Central memory CD4-positive, alpha-beta T cell (primary cell): Measurements from ENCODE around the gene BEND7.
"Not testable (repeated sequence)": the region's sequence is repeated elsewhere in the genome, so short reads cannot be mapped to it uniquely, and the experiment has no call there.

Source experiments
- DNase-seq: peaks from one replicate; pipeline ENCODE4 v3.0.0; 2022

Gene BEND7

GRCh38 chr10:13416760-13417159 is 112.1 kb downstream of the BEND7 start:
- no peak for DNase-seq

- DNase-seq = no peak
Measured at GRCh38 chr10:13414855-13415254, 114.0 kb downstream of the BEND7 start.

GRCh38 chr10:13414137-13414536 is 114.7 kb downstream of the BEND7 start:
- DNase-seq = no peak

GRCh38 chr10:13412894-13413293 is 115.9 kb downstream of the BEND7 start:
- no peak for DNase-seq

- DNase-seq = no peak
Measured at GRCh38 chr10:13404791-13405190, 124.0 kb downstream of the BEND7 start.

GRCh38 chr10:13404305-13404759 is 124.5 kb downstream of the BEND7 start:
- DNase-seq = no peak

- DNase-seq = not testable (repeated sequence)
Measured at GRCh38 chr10:13403426-13403825, 125.4 kb downstream of the BEND7 start.

- DNase-seq = no peak
Measured at GRCh38 chr10:13402021-13402420, 126.8 kb downstream of the BEND7 start.

- DNase-seq = no peak
Measured at GRCh38 chr10:13401142-13401541, 127.7 kb downstream of the BEND7 start.

GRCh38 chr10:13400196-13400965 is 128.4 kb downstream of the BEND7 start:
- DNase-seq = no peak

GRCh38 chr10:13399752-13400151 is 129.1 kb downstream of the BEND7 start:
- DNase-seq = no peak

GRCh38 chr10:13399236-13399635 is 129.6 kb downstream of the BEND7 start:
- DNase-seq = no peak

GRCh38 chr10:13397052-13397451 is 131.8 kb downstream of the BEND7 start:
- no peak for DNase-seq

GRCh38 chr10:13396369-13396768 is 132.4 kb downstream of the BEND7 start:
- no peak for DNase-seq

- DNase-seq = no peak
Measured at GRCh38 chr10:13395540-13395939, 133.3 kb downstream of the BEND7 start.

GRCh38 chr10:13393640-13394039 is 135.2 kb downstream of the BEND7 start:
- no peak for DNase-seq

- no peak for DNase-seq
Measured at GRCh38 chr10:13392701-13393100, 136.1 kb downstream of the BEND7 start.
